Stimulated activated CD8-positive, alpha-beta memory T cell treated with anti-CD3 and anti-CD28 coated beads, Interleukin-7, amount 100 ng/mL, for 24 hours (primary cell): ENCODE results near the gene GNB3.

Experiments used
- DNase-seq: peaks from one replicate; pipeline ENCODE4 v3.0.0-alpha.2; 2020; ENCODE audit warnings: low read depth

Gene GNB3

GRCh38 chr12:6837370-6838060 lies 3.2 kb upstream of the GNB3 start:
- no peak for DNase-seq

- DNase-seq, result no peak
Observed at GRCh38 chr12:6838854-6839253, 1.9 kb upstream of the GNB3 start.

GRCh38 chr12:6839482-6840201 lies 1.1 kb upstream of the GNB3 start:
- no peak for DNase-seq

GRCh38 chr12:6840330-6840729 lies 395 bp upstream of the GNB3 start:
- no peak for DNase-seq

- DNase-seq, result no peak
Observed at GRCh38 chr12:6842075-6842474, 1.4 kb downstream of the GNB3 start.

GRCh38 chr12:6843118-6843902 lies 2.6 kb downstream of the GNB3 start:
- DNase-seq, result no peak

GRCh38 chr12:6845395-6845794 lies 4.7 kb downstream of the GNB3 start:
- DNase-seq, result no peak

- no peak for DNase-seq
Observed at GRCh38 chr12:6846316-6846869, 5.7 kb downstream of the GNB3 start.

- no peak for DNase-seq
Observed at GRCh38 chr12:6847676-6848075, 7.0 kb downstream of the GNB3 start.

GRCh38 chr12:6849427-6849826 lies 8.7 kb downstream of the GNB3 start:
- DNase-seq, result no peak

- no peak for DNase-seq
Observed at GRCh38 chr12:6849976-6850560, 9.3 kb downstream of the GNB3 start.

- DNase-seq, result no peak
Observed at GRCh38 chr12:6850796-6851152, 10.0 kb downstream of the GNB3 start.

GRCh38 chr12:6851153-6851920 lies 10.6 kb downstream of the GNB3 start, which contains the start of gene CDCA3:
TSS of gene CDCA3 (minus strand) at chr12:6851286. CDS start at chr12:6850952, 334 bp downstream.
- peak; percentile 85 for DNase-seq

- DNase-seq, result peak; percentile 93
Observed at GRCh38 chr12:6851921-6852650, 11.4 kb downstream of the GNB3 start, which contains the start of gene USP5. TSS of gene USP5 (plus strand) at chr12:6852150. CDS start at chr12:6852180, 30 bp downstream.

- DNase-seq, result peak; percentile 56
Observed at GRCh38 chr12:6852651-6853354, 12.1 kb downstream of the GNB3 start.

- no peak for DNase-seq
Observed at GRCh38 chr12:6853626-6854025, 12.9 kb downstream of the GNB3 start.

GRCh38 chr12:6854036-6854435 lies 13.3 kb downstream of the GNB3 start:
- no peak for DNase-seq

- DNase-seq, result no peak
Observed at GRCh38 chr12:6855322-6855721, 14.6 kb downstream of the GNB3 start.

- no peak for DNase-seq
Observed at GRCh38 chr12:6858799-6859198, 18.1 kb downstream of the GNB3 start.

- DNase-seq, result no peak
Observed at GRCh38 chr12:6860116-6860515, 19.4 kb downstream of the GNB3 start.
